Measurements from ENCODE around the gene FAM240A. TPM values are rescaled to one million over a fixed set of nuclear protein-coding genes. Genes with fewer than 3 reads are reported as not detected.

The FAM240A gene
- total RNA-seq, 1 experiment from 2014 or later, result not detected

- no peak for DNase-seq (ENCODE audit: low spot score)
- in situ Hi-C loops (cut with HindIII; ENCODE audit: low sequenced_read_pairs), result no loop called here
Observed at GRCh38 chr3:46670000-46670890, 57.9 kb downstream of the FAM240A start.

GRCh38 chr3:46670891-46671427 lies 58.6 kb downstream of the FAM240A start:
- DNase-seq (ENCODE audit: low spot score), result no peak
- in situ Hi-C loops (cut with HindIII; ENCODE audit: low sequenced_read_pairs), result no loop called here

GRCh38 chr3:46671541-46672348 lies 59.4 kb downstream of the FAM240A start:
- no peak for DNase-seq (ENCODE audit: low spot score)
- in situ Hi-C loops (cut with HindIII; ENCODE audit: low sequenced_read_pairs), result no loop called here

GRCh38 chr3:46672349-46672695 lies 60.0 kb downstream of the FAM240A start:
- DNase-seq (ENCODE audit: low spot score), result no peak
- in situ Hi-C loops (cut with HindIII; ENCODE audit: low sequenced_read_pairs), result no loop called here

- no peak for DNase-seq (ENCODE audit: low spot score)
Observed at GRCh38 chr3:46673151-46674030, 61.1 kb downstream of the FAM240A start.

GRCh38 chr3:46674031-46674845 lies 61.9 kb downstream of the FAM240A start:
- in situ Hi-C loops (cut with HindIII; ENCODE audit: low sequenced_read_pairs), result no loop called here
- no peak for DNase-seq (ENCODE audit: low spot score)

More at GRCh38 chr3:46673151-46674030, 61.1 kb downstream of the FAM240A start:
- in situ Hi-C loops (cut with HindIII; ENCODE audit: low sequenced_read_pairs), result no loop called here

GRCh38 chr3:46675426-46675825 lies 63.1 kb downstream of the FAM240A start:
- no peak for DNase-seq (ENCODE audit: low spot score)
- in situ Hi-C loops (cut with HindIII; ENCODE audit: low sequenced_read_pairs), result no loop called here

Other genes starting within 250 kb of the FAM240A start
- 0.20 and 0.31 TPM in 2 replicates for gene CCR5, start 241.6 kb upstream of the FAM240A start, total RNA-seq (2014; rRNA removed; shearing (Covaris generic))
- gene CCRL2, start 205.3 kb upstream of the FAM240A start, total RNA-seq (2014; rRNA removed; shearing (Covaris generic)), result 0.98 and 3.2 TPM in 2 replicates
- not detected in 2 replicates for gene LTF, start 147.6 kb upstream of the FAM240A start, total RNA-seq (2014; rRNA removed; shearing (Covaris generic))
- gene RTP3, start 114.5 kb upstream of the FAM240A start, total RNA-seq (2014; rRNA removed; shearing (Covaris generic)), result not detected in 2 replicates
- gene LRRC2, start 46.2 kb upstream of the FAM240A start, total RNA-seq (2014; rRNA removed; shearing (Covaris generic)), result not detected in 2 replicates
- gene ALS2CL, start 81.2 kb downstream of the FAM240A start, total RNA-seq (2014; rRNA removed; shearing (Covaris generic)), result 0.20 and 0.31 TPM in 2 replicates
- gene TMIE, start 88.9 kb downstream of the FAM240A start, total RNA-seq (2014; rRNA removed; shearing (Covaris generic)), result not detected in 2 replicates
- gene PRSS50, start 105.3 kb downstream of the FAM240A start, total RNA-seq (2014; rRNA removed; shearing (Covaris generic)), result not detected in 2 replicates

All from G401 (cell line).